ENCODE measurements around the gene CPNE4.

Gene CPNE4

DNA sequence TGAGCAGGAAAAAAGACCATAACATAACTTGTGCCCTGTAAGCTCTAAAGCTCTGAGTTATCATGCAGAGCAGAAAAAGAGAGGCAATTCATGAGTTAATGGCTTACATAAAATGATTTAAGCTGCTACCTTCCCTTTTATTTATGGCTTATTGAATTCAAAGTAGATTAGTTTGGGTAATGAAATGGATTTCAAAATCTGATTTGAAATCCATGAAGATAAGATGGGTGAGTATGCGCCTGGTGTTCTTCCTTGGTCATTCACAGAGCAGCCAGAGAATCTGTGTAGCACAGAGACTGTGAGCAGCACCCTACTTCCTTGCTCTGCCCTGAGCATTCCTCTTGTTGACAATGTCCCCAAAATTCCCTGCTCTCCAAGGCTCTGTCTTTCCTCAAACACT is 495.8 kb downstream of the CPNE4 start:
- Histone ChIP-seq H3K27ac (ENCODE audit: low read depth, low read length) (no peak overlapping the region), H3K9me3 (ENCODE audit: control insufficient read depth, insufficient read depth, low read length) (no peaks in the 10 kb centered on the region), H3F3A (ENCODE audit: control insufficient read depth, insufficient read depth) (no peaks in the 10 kb centered on the region), H4K20me1 (ENCODE audit: control insufficient read depth, insufficient read depth, low read depth, low read length) (no peaks in the 10 kb centered on the region), H3K36me3 (ENCODE audit: control insufficient read depth, low read length) (no peaks in the 10 kb centered on the region), H3K27me3 (ENCODE audit: control insufficient read depth, low read length) (no peaks in the 10 kb centered on the region), H3K79me2 (ENCODE audit: control insufficient read depth, low read length) (no peaks in the 10 kb centered on the region), H3K4me1 (ENCODE audit: control insufficient read depth, low read length) (no peaks in the 10 kb centered on the region), H3K4me3 (ENCODE audit: low read length) (no peak overlapping the region), H3K9me2 (replicated peaks; ENCODE audit: control insufficient read depth, low read length) (no peaks in the 10 kb centered on the region), H3K4me2 (ENCODE audit: low read length) (no peak overlapping the region)
- TF ChIP-seq EZH2phosphoT487 (IDR thresholded peaks at IDR 0.05; ENCODE audit: borderline replicate concordance, low read length), result no peak
- TF ChIP-seq, protein P1, sequence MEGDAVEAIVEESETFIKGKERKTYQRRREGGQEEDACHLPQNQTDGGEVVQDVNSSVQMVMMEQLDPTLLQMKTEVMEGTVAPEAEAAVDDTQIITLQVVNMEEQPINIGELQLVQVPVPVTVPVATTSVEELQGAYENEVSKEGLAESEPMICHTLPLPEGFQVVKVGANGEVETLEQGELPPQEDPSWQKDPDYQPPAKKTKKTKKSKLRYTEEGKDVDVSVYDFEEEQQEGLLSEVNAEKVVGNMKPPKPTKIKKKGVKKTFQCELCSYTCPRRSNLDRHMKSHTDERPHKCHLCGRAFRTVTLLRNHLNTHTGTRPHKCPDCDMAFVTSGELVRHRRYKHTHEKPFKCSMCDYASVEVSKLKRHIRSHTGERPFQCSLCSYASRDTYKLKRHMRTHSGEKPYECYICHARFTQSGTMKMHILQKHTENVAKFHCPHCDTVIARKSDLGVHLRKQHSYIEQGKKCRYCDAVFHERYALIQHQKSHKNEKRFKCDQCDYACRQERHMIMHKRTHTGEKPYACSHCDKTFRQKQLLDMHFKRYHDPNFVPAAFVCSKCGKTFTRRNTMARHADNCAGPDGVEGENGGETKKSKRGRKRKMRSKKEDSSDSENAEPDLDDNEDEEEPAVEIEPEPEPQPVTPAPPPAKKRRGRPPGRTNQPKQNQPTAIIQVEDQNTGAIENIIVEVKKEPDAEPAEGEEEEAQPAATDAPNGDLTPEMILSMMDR (IDR thresholded peaks at IDR 0.05; ENCODE audit: low read depth, low read length, poor library complexity, severe bottlenecking), result no peak

DNA sequence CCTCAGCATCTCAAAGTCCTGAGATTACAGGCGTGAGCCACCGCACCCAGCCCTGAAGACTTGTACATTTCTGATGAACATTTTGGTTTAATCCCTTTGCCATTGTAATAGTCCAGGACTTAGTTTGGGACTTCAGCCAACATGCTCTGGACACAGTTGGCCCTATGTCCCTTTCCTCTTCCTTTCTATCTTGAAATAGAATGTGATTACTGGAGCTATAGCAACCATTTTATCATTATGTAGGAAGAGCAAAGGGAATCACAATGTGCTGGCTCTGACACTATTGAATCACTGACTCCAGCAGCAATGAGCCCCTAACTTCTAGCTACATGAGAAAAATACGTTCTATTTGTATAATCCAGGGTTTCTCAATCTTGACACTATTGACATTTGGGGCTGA is 497.3 kb downstream of the CPNE4 start:
- Histone ChIP-seq H3K4me1 (ENCODE audit: control insufficient read depth, low read length) (no peaks in the 10 kb centered on the region), H3K4me3 (ENCODE audit: low read length) (no peak overlapping the region), H3K79me2 (ENCODE audit: control insufficient read depth, low read length) (no peaks in the 10 kb centered on the region), H3K36me3 (ENCODE audit: control insufficient read depth, low read length) (no peaks in the 10 kb centered on the region), H3K9me3 (ENCODE audit: control insufficient read depth, insufficient read depth, low read length) (no peaks in the 10 kb centered on the region), H3K27me3 (ENCODE audit: control insufficient read depth, low read length) (no peaks in the 10 kb centered on the region), H3K4me2 (ENCODE audit: low read length) (no peak overlapping the region), H3K9me2 (replicated peaks; ENCODE audit: control insufficient read depth, low read length) (no peaks in the 10 kb centered on the region), H4K20me1 (ENCODE audit: control insufficient read depth, insufficient read depth, low read depth, low read length) (no peaks in the 10 kb centered on the region), H3K27ac (ENCODE audit: low read depth, low read length) (no peak overlapping the region), H3F3A (ENCODE audit: control insufficient read depth, insufficient read depth) (no peaks in the 10 kb centered on the region)
- no peak for TF ChIP-seq EZH2phosphoT487 (IDR thresholded peaks at IDR 0.05; ENCODE audit: borderline replicate concordance, low read length)
- TF ChIP-seq, protein P1 (IDR thresholded peaks at IDR 0.05; ENCODE audit: low read depth, low read length, poor library complexity, severe bottlenecking), result no peak

DNA sequence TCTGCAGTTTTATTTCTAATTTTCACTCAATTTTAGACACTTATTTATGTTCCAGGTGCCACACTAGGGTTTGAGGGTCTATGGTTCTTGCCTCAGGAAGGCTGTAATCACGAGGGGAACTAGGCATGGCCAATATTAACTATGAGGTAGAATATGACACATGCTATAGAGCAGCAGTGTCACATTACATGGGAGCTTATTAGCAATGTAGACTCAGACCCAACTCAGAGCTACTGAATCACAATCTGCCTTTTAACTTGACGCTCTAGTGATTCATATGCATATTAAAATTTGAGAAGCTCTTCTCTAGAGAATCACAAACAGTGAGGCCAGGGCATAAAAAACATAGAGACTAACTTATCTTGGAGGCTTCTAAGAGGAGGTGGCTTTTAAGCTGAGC is 499.2 kb downstream of the CPNE4 start:
- Histone ChIP-seq H3K27ac (ENCODE audit: low read depth, low read length) (no peak overlapping the region), H3K27me3 (ENCODE audit: control insufficient read depth, low read length) (no peaks in the 10 kb centered on the region), H3K9me3 (ENCODE audit: control insufficient read depth, insufficient read depth, low read length) (no peaks in the 10 kb centered on the region), H3K79me2 (ENCODE audit: control insufficient read depth, low read length) (no peaks in the 10 kb centered on the region), H3K4me3 (ENCODE audit: low read length) (no peak overlapping the region), H3K4me1 (ENCODE audit: control insufficient read depth, low read length) (no peaks in the 10 kb centered on the region), H3K4me2 (ENCODE audit: low read length) (no peak overlapping the region), H3K36me3 (ENCODE audit: control insufficient read depth, low read length) (no peaks in the 10 kb centered on the region), H4K20me1 (ENCODE audit: control insufficient read depth, insufficient read depth, low read depth, low read length) (no peaks in the 10 kb centered on the region), H3K9me2 (replicated peaks; ENCODE audit: control insufficient read depth, low read length) (no peaks in the 10 kb centered on the region), H3F3A (ENCODE audit: control insufficient read depth, insufficient read depth) (no peaks in the 10 kb centered on the region)
- no peak for TF ChIP-seq EZH2phosphoT487 (IDR thresholded peaks at IDR 0.05; ENCODE audit: borderline replicate concordance, low read length)
- TF ChIP-seq, protein P1 (IDR thresholded peaks at IDR 0.05; ENCODE audit: low read depth, low read length, poor library complexity, severe bottlenecking), result no peak

DNA sequence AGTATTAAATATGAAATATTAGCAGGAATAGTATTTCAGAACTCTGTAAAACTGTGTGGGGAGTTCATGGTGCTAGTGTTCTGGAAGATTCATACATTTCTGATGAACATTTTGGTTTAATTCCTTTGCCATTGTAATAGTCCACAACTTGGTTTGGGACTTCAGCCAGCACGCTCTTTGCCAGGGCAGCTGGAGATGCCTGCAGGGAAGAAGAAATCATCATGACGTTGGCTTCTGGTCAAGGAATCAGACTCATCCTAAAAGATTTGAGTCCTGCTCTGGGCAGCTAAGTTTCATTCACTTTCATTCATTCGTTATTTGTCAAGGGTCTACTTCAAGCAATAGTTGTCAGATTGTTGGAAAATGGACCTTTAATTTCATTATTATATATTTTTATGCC is 499.7 kb downstream of the CPNE4 start:
- no peaks in the 10 kb centered on the region for H3K4me1 ChIP-seq (ENCODE audit: control insufficient read depth, low read length)
- H3K36me3 ChIP-seq (ENCODE audit: control insufficient read depth, low read length), result no peaks in the 10 kb centered on the region
- no peak overlapping the region for H3K4me2 ChIP-seq (ENCODE audit: low read length)
- H3K79me2 ChIP-seq (ENCODE audit: control insufficient read depth, low read length), result no peaks in the 10 kb centered on the region
- no peaks in the 10 kb centered on the region for H3K27me3 ChIP-seq (ENCODE audit: control insufficient read depth, low read length)
- H3F3A ChIP-seq (ENCODE audit: control insufficient read depth, insufficient read depth), result no peaks in the 10 kb centered on the region
- no peaks in the 10 kb centered on the region for H3K9me2 ChIP-seq (replicated peaks; ENCODE audit: control insufficient read depth, low read length)
- TF ChIP-seq EZH2phosphoT487 (IDR thresholded peaks at IDR 0.05; ENCODE audit: borderline replicate concordance, low read length), result no peak
- no peak overlapping the region for H3K27ac ChIP-seq (ENCODE audit: low read depth, low read length)
- no peaks in the 10 kb centered on the region for H3K9me3 ChIP-seq (ENCODE audit: control insufficient read depth, insufficient read depth, low read length)
- no peak overlapping the region for H3K4me3 ChIP-seq (ENCODE audit: low read length)
- H4K20me1 ChIP-seq (ENCODE audit: control insufficient read depth, insufficient read depth, low read depth, low read length), result no peaks in the 10 kb centered on the region

Measured in DOHH2 (cell line).